IPS-20b (cell line): ENCODE results near the gene CUTA.

Experiments
- H3K27ac ChIP-seq: one replicate; pipeline ENCODE4 v1.5.1; 2013; ENCODE audit warnings: low read length
- H3K27me3 ChIP-seq: 2 replicates; pipeline ENCODE4 v1.6.1; 2013; ENCODE audit warnings: mild to moderate bottlenecking, low read length, inconsistent platforms; ENCODE audit not compliant: insufficient read depth
- H3K36me3 ChIP-seq: 2 replicates; pipeline ENCODE4 v1.6.1; 2013; ENCODE audit warnings: low read depth, mild to moderate bottlenecking, inconsistent platforms, low read length, moderate library complexity; ENCODE audit not compliant: insufficient read depth
- H3K4me1 ChIP-seq: 2 replicates; pipeline ENCODE4 v1.6.1; 2013; ENCODE audit warnings: mild to moderate bottlenecking, control low read depth, inconsistent platforms, low read length, moderate library complexity; ENCODE audit not compliant: insufficient read depth
- H3K4me3 ChIP-seq: 2 replicates; pipeline ENCODE4 v1.5.1; 2013; ENCODE audit warnings: mild to moderate bottlenecking, low read length, inconsistent platforms
- H3K9ac ChIP-seq: 2 replicates; pipeline ENCODE4 v1.6.1; 2013; ENCODE audit warnings: low read depth, mild to moderate bottlenecking, inconsistent platforms, low read length, moderate library complexity
- H3K9me3 ChIP-seq: 2 replicates; pipeline ENCODE4 v1.6.1; 2013; ENCODE audit warnings: mild to moderate bottlenecking, low read depth, low read length, inconsistent platforms; ENCODE audit not compliant: insufficient read depth

CUTA gene

GRCh38 chr6:33451606-33452005 lies 33.7 kb upstream of the CUTA start:
- no peak overlapping the region for H3K9ac ChIP-seq
- no peak overlapping the region for H3K27ac ChIP-seq
- no peak overlapping the region for H3K4me3 ChIP-seq
- peaks cover 66% of the 10 kb centered on the region for H3K36me3 ChIP-seq
- H3K27me3 ChIP-seq: no peaks in the 10 kb centered on the region
- 0 out of 2 replicates have a peak, but pooled peaks cover 4% of the 10 kb centered on the region for H3K4me1 ChIP-seq
- no peaks in the 10 kb centered on the region for H3K9me3 ChIP-seq

GRCh38 chr6:33450434-33450833 lies 32.5 kb upstream of the CUTA start:
- peaks cover 66% of the 10 kb centered on the region for H3K36me3 ChIP-seq

GRCh38 chr6:33446356-33446755 lies 28.4 kb upstream of the CUTA start:
- Histone ChIP-seq H3K9ac (no peak overlapping the region), H3K4me1 (no peaks in the 10 kb centered on the region), H3K27me3 (no peaks in the 10 kb centered on the region), H3K27ac (no peak overlapping the region), H3K4me3 (no peak overlapping the region), H3K36me3 (peaks cover 97% of the 10 kb centered on the region), H3K9me3 (no peaks in the 10 kb centered on the region)

More at GRCh38 chr6:33450434-33450833, 32.5 kb upstream of the CUTA start:
- H3K27me3 ChIP-seq: no peaks in the 10 kb centered on the region
- no peaks in the 10 kb centered on the region for H3K9me3 ChIP-seq
- H3K9ac ChIP-seq: no peak overlapping the region
- no peak overlapping the region for H3K27ac ChIP-seq
- 0 out of 2 replicates have a peak, but pooled peaks cover 4% of the 10 kb centered on the region for H3K4me1 ChIP-seq
- no peak overlapping the region for H3K4me3 ChIP-seq

GRCh38 chr6:33445119-33445603 lies 27.3 kb upstream of the CUTA start:
- Histone ChIP-seq H3K27ac (no peak overlapping the region), H3K9me3 (no peaks in the 10 kb centered on the region), H3K36me3 (peaks cover 99% of the 10 kb centered on the region), H3K4me3 (no peak overlapping the region), H3K9ac (no peak overlapping the region), H3K4me1 (no peaks in the 10 kb centered on the region), H3K27me3 (no peaks in the 10 kb centered on the region)

GRCh38 chr6:33443619-33444504 lies 26.0 kb upstream of the CUTA start:
- no peak overlapping the region for H3K9ac ChIP-seq

GRCh38 chr6:33443025-33443424 lies 25.1 kb upstream of the CUTA start:
- Histone ChIP-seq H3K9ac (no peak overlapping the region), H3K9me3 (no peaks in the 10 kb centered on the region), H3K36me3 (peaks cover 98% of the 10 kb centered on the region), H3K4me3 (no peak overlapping the region), H3K27me3 (no peaks in the 10 kb centered on the region), H3K27ac (no peak overlapping the region), H3K4me1 (no peaks in the 10 kb centered on the region)

More at GRCh38 chr6:33443619-33444504, 26.0 kb upstream of the CUTA start:
- H3K27ac ChIP-seq: no peak overlapping the region
- H3K36me3 ChIP-seq: peaks cover 98% of the 10 kb centered on the region
- no peak overlapping the region for H3K4me3 ChIP-seq
- no peaks in the 10 kb centered on the region for H3K27me3 ChIP-seq
- H3K9me3 ChIP-seq: no peaks in the 10 kb centered on the region
- no peaks in the 10 kb centered on the region for H3K4me1 ChIP-seq

GRCh38 chr6:33442283-33442682 lies 24.4 kb upstream of the CUTA start:
- Histone ChIP-seq H3K4me3 (no peak overlapping the region), H3K9me3 (no peaks in the 10 kb centered on the region), H3K4me1 (no peaks in the 10 kb centered on the region), H3K27me3 (no peaks in the 10 kb centered on the region), H3K9ac (no peak overlapping the region), H3K36me3 (peaks cover 97% of the 10 kb centered on the region), H3K27ac (no peak overlapping the region)

GRCh38 chr6:33441457-33441856 lies 23.6 kb upstream of the CUTA start:
- Histone ChIP-seq H3K36me3 (peaks cover 97% of the 10 kb centered on the region), H3K9me3 (no peaks in the 10 kb centered on the region), H3K9ac (no peak overlapping the region), H3K27ac (no peak overlapping the region), H3K27me3 (no peaks in the 10 kb centered on the region), H3K4me3 (no peak overlapping the region), H3K4me1 (no peaks in the 10 kb centered on the region)

GRCh38 chr6:33440649-33441309 lies 22.9 kb upstream of the CUTA start:
- no peaks in the 10 kb centered on the region for H3K9me3 ChIP-seq
- no peaks in the 10 kb centered on the region for H3K4me1 ChIP-seq
- no peak overlapping the region for H3K9ac ChIP-seq
- H3K4me3 ChIP-seq: no peak overlapping the region
- no peak overlapping the region for H3K27ac ChIP-seq
- no peaks in the 10 kb centered on the region for H3K27me3 ChIP-seq
- peaks cover 97% of the 10 kb centered on the region for H3K36me3 ChIP-seq

- H3K9me3 ChIP-seq: no peaks in the 10 kb centered on the region
- H3K9ac ChIP-seq: no peak overlapping the region
- no peaks in the 10 kb centered on the region; the same call in 1 of the 2 replicates for H3K4me1 ChIP-seq
- peaks cover 97% of the 10 kb centered on the region for H3K36me3 ChIP-seq
- no peak overlapping the region for H3K4me3 ChIP-seq
- no peak overlapping the region for H3K27ac ChIP-seq
- no peaks in the 10 kb centered on the region for H3K27me3 ChIP-seq
These were observed 22.2 kb upstream of the CUTA start for GRCh38 chr6:33439956-33440648.

GRCh38 chr6:33438978-33439594 lies 21.2 kb upstream of the CUTA start:
- peaks cover 5% of the 10 kb centered on the region for H3K4me1 ChIP-seq
- H3K9ac ChIP-seq: no peak overlapping the region
- no peaks in the 10 kb centered on the region for H3K9me3 ChIP-seq
- no peaks in the 10 kb centered on the region for H3K27me3 ChIP-seq
- H3K36me3 ChIP-seq: peaks cover 94% of the 10 kb centered on the region
- no peak overlapping the region for H3K4me3 ChIP-seq
- no peak overlapping the region for H3K27ac ChIP-seq
